ENCODE measurements around the gene FCAMR.

Gene FCAMR

GRCh38 chr1:207000651-207001291 is 30.5 kb upstream of the FCAMR start:
- FAIRE-seq, result no peak

GRCh38 chr1:206998816-206999215 is 28.6 kb upstream of the FCAMR start:
- no peak for DNase-seq (ENCODE audit: low spot score)
- no peak for FAIRE-seq

More at GRCh38 chr1:207000651-207001291, 30.5 kb upstream of the FCAMR start:
- DNase-seq (ENCODE audit: low spot score), result no peak

GRCh38 chr1:206992790-206993189 is 22.5 kb upstream of the FCAMR start:
- FAIRE-seq (no peak), DNase-seq (ENCODE audit: low spot score) (no peak)

- FAIRE-seq (no peak), DNase-seq (ENCODE audit: low spot score) (no peak)
Measured at GRCh38 chr1:206987873-206988272, 17.6 kb upstream of the FCAMR start.

- FAIRE-seq, result no peak
- no peak for DNase-seq (ENCODE audit: low spot score)
Measured at GRCh38 chr1:206986885-206987284, 16.6 kb upstream of the FCAMR start.

GRCh38 chr1:206986402-206986801 is 16.1 kb upstream of the FCAMR start:
- DNase-seq (ENCODE audit: low spot score), result no peak
- no peak for FAIRE-seq

GRCh38 chr1:206985162-206985749 is 15.0 kb upstream of the FCAMR start:
- no peak for DNase-seq (ENCODE audit: low spot score)
- FAIRE-seq, result no peak

- peak; percentile 4 for FAIRE-seq
- peak; percentile 57 for DNase-seq (ENCODE audit: low spot score)
Measured at GRCh38 chr1:206982216-206982615, 12.0 kb upstream of the FCAMR start.

- FAIRE-seq (no peak), DNase-seq (ENCODE audit: low spot score) (peak; percentile 47)
Measured at GRCh38 chr1:206979379-206980043, 9.3 kb upstream of the FCAMR start.

- no peak for DNase-seq (ENCODE audit: low spot score)
- FAIRE-seq, result no peak
Measured at GRCh38 chr1:206978259-206978658, 8.0 kb upstream of the FCAMR start.

- FAIRE-seq (no peak), DNase-seq (ENCODE audit: low spot score) (no peak)
Measured at GRCh38 chr1:206975306-206975705, 5.0 kb upstream of the FCAMR start.

- no peak for DNase-seq (ENCODE audit: low spot score)
- FAIRE-seq, result no peak
Measured at GRCh38 chr1:206974140-206974539, 3.9 kb upstream of the FCAMR start.

GRCh38 chr1:206972728-206973127 is 2.5 kb upstream of the FCAMR start:
- DNase-seq (ENCODE audit: low spot score), result no peak
- FAIRE-seq, result no peak

- no peak for FAIRE-seq
Measured at GRCh38 chr1:206971029-206971655, 882 bp upstream of the FCAMR start.

GRCh38 chr1:206969090-206969489 is 1.2 kb downstream of the FCAMR start:
- DNase-seq (ENCODE audit: low spot score) (no peak), FAIRE-seq (no peak)

More at GRCh38 chr1:206971029-206971655, 882 bp upstream of the FCAMR start:
- no peak for DNase-seq (ENCODE audit: low spot score)

GRCh38 chr1:206967096-206967849 is 3.0 kb downstream of the FCAMR start:
- peak; percentile 76 for FAIRE-seq

GRCh38 chr1:206965781-206966180 is 4.5 kb downstream of the FCAMR start:
- FAIRE-seq, result no peak
- no peak for DNase-seq (ENCODE audit: low spot score)

More at GRCh38 chr1:206967096-206967849, 3.0 kb downstream of the FCAMR start:
- peak; percentile 57 for DNase-seq (ENCODE audit: low spot score)

- no peak for DNase-seq (ENCODE audit: low spot score)
- FAIRE-seq, result no peak
Measured at GRCh38 chr1:206963740-206964139, 6.5 kb downstream of the FCAMR start.

- FAIRE-seq, result no peak
Measured at GRCh38 chr1:206963119-206963712, 7.0 kb downstream of the FCAMR start.

GRCh38 chr1:206962272-206962671 is 8.0 kb downstream of the FCAMR start:
- DNase-seq (ENCODE audit: low spot score), result no peak
- no peak for FAIRE-seq

More at GRCh38 chr1:206963119-206963712, 7.0 kb downstream of the FCAMR start:
- DNase-seq (ENCODE audit: low spot score), result no peak

- DNase-seq (ENCODE audit: low spot score), result no peak
- FAIRE-seq, result no peak
Measured at GRCh38 chr1:206961668-206962067, 8.6 kb downstream of the FCAMR start.
